ENCODE data around the gene KANK3. TPM values are rescaled to one million over a fixed set of nuclear protein-coding genes. Genes with fewer than 3 reads are reported as not detected.
A peak's percentile ranks its signal among the peaks of the same experiment; 100 is the strongest.
"Not testable (repeated sequence)": the region's sequence is repeated elsewhere in the genome, so short reads cannot be mapped to it uniquely, and the experiment has no call there.

The KANK3 gene
- total RNA-seq (2014; rRNA removed; shearing (Covaris generic)): not detected in 2 replicates

- Histone ChIP-seq H3K36me3 (no peaks in the 10 kb centered on the region), H3K4me1 (replicated peaks) (peaks cover 5% of the 10 kb centered on the region), H3K9me3 (replicated peaks) (no peaks in the 10 kb centered on the region), H3K27ac (no peak within 1 kb of the TSS), H3K4me3 (peak within 1 kb of the TSS; percentile 31), H3K27me3 (replicated peaks) (peaks cover 11% of the 10 kb centered on the region)
- peak; percentile 69 to 99 for DNase-seq (ENCODE audit: low read depth in 1 of 2, low spot score in 2 of 2)
Measured at GRCh38 chr19:8342684-8343482, at the start of gene KANK3. Gene KANK3, minus strand, starts transcription at chr19:8343262. Its CDS starts 5,434 bp downstream, at chr19:8337828.

GRCh38 chr19:8392017-8392591, 49.0 kb upstream of the KANK3 start:
- Histone ChIP-seq H3K4me3 (no peak overlapping the region), H3K36me3 (peaks cover 21% of the 10 kb centered on the region), H3K27ac (no peak overlapping the region), H3K4me1 (replicated peaks) (peaks cover 29% of the 10 kb centered on the region), H3K27me3 (replicated peaks) (no peaks in the 10 kb centered on the region), H3K9me3 (replicated peaks) (0 out of 2 replicates have a peak, but pooled peaks cover 2% of the 10 kb centered on the region)
- no peak for DNase-seq (ENCODE audit: low read depth in 1 of 2, low spot score in 2 of 2)

- no peak for DNase-seq (ENCODE audit: low read depth in 1 of 2, low spot score in 2 of 2)
- no peak overlapping the region for H3K27ac ChIP-seq
- H3K4me3 ChIP-seq: peak overlapping the region; percentile 15
- H3K4me1 ChIP-seq (replicated peaks): peaks cover 26% of the 10 kb centered on the region
- no peaks in the 10 kb centered on the region for H3K27me3 ChIP-seq (replicated peaks)
- H3K36me3 ChIP-seq: peaks cover 17% of the 10 kb centered on the region
- H3K9me3 ChIP-seq (replicated peaks): no peaks in the 10 kb centered on the region
Measured at GRCh38 chr19:8391198-8392016, 48.3 kb upstream of the KANK3 start.

DNA sequence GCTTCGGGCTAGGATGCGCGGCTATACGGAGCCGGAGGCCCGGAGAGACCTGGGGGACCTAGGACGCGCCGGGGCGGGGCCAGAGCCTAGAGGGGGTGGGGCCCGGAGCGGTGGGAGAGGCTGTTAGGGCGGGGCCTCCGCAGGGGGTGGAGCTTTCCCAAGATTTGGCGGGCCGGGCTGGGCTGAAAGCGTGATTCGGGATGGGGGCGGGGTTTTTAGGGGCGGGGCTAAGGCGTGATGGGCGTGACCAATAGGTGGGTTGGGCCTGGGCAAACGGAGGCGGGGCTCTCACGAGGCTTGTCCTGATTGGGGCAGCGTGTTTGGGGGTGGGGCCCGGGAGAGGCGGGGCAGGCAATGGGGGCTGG, 47.5 kb upstream of the KANK3 start:
- peaks cover 24% of the 10 kb centered on the region for H3K4me1 ChIP-seq (replicated peaks)
- no peaks in the 10 kb centered on the region for H3K27me3 ChIP-seq (replicated peaks)
- peaks cover 15% of the 10 kb centered on the region for H3K36me3 ChIP-seq
- peak; percentile 70 to 96 for DNase-seq (ENCODE audit: low read depth in 1 of 2, low spot score in 2 of 2)
- H3K9me3 ChIP-seq (replicated peaks): no peaks in the 10 kb centered on the region
- H3K4me3 ChIP-seq: peak overlapping the region; percentile 94
- peak overlapping the region; percentile 100 for H3K27ac ChIP-seq

DNA sequence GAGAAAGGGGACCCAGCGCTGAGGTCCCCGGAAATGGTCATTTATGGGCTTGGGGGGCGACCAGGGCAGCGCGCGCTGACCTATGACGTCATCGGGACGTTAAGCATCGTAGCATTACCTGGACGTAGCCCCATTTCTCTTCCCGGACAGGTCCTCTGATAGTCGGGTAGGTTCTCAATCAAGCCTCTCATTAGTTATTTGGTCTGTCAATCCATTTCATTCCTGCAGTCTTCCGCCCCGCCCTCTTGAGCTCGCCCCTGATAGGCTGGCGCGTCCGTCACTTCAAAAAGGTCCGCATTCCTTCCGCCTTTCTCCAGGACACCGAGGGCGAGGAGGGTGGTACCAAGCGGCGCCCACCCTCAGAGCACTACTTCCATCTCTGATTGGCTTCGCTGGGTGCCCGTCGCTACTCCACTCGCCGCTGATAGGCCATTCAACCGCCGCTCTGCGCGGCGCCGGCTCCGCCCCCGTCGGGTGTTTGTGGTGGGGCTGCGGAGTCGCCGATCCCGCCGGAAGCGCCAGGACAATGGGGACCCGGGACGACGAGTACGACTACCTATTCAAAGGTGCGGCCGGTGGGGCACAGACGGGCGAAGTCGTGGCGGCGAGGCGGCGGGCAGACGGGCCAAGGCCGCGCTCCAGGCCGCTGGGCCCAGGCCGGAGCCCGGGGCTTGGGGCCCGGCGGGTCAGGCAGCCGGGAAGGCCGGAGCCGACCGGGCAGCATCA, 47.0 kb upstream of the KANK3 start, which contains the start of gene RAB11B:
Gene RAB11B, plus strand, starts transcription at position 470 of the 726 bp plus-strand sequence. Its CDS starts 57 bp downstream, at position 527.
- Histone ChIP-seq H3K27ac (peak within 1 kb of the TSS; percentile 100), H3K4me1 (replicated peaks) (peaks cover 18% of the 10 kb centered on the region), H3K36me3 (peaks cover 11% of the 10 kb centered on the region), H3K4me3 (peak within 1 kb of the TSS; percentile 94), H3K9me3 (replicated peaks) (no peaks in the 10 kb centered on the region), H3K27me3 (replicated peaks) (no peaks in the 10 kb centered on the region)
- peak; percentile 99 to 100 for DNase-seq (ENCODE audit: low read depth in 1 of 2, low spot score in 2 of 2)

GRCh38 chr19:8388612-8388958, 45.5 kb upstream of the KANK3 start:
- peaks cover 7% of the 10 kb centered on the region for H3K4me1 ChIP-seq (replicated peaks)
- H3K36me3 ChIP-seq: peaks cover 7% of the 10 kb centered on the region
- H3K27me3 ChIP-seq (replicated peaks): no peaks in the 10 kb centered on the region
- no peaks in the 10 kb centered on the region for H3K9me3 ChIP-seq (replicated peaks)
- H3K27ac ChIP-seq: no peak overlapping the region
- no peak overlapping the region for H3K4me3 ChIP-seq
- DNase-seq (ENCODE audit: low read depth in 1 of 2, low spot score in 2 of 2): no peak

- no peaks in the 10 kb centered on the region for H3K27me3 ChIP-seq (replicated peaks)
- H3K36me3 ChIP-seq: peaks cover 7% of the 10 kb centered on the region
- H3K4me1 ChIP-seq (replicated peaks): peaks cover 7% of the 10 kb centered on the region
- no peak overlapping the region for H3K27ac ChIP-seq
- H3K4me3 ChIP-seq: no peak overlapping the region
- DNase-seq (ENCODE audit: low read depth in 1 of 2, low spot score in 2 of 2): no peak
- H3K9me3 ChIP-seq (replicated peaks): no peaks in the 10 kb centered on the region
Measured at GRCh38 chr19:8387688-8388611, 44.9 kb upstream of the KANK3 start.

DNA sequence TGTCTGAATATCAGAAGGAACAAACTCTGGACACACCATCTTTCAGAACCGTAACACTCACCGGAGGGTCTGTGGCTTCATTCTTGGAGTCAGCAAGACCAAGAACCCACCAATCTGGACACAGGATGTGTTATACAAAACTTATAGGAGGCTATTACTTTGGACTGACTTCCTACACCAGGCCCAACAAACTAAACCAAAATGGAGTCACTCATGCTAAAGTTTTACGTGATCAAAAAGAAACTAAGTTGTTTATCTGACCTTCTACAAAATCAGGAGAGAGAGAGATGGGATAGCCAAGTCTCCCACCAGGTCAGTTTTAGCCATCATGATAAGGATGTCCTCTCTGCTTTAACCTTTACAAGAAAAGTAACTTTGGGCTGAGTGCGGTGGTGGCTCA, 43.9 kb upstream of the KANK3 start:
- Histone ChIP-seq H3K36me3 (peaks cover 7% of the 10 kb centered on the region), H3K27ac (no peak overlapping the region), H3K4me3 (no peak overlapping the region), H3K4me1 (replicated peaks) (peaks cover 7% of the 10 kb centered on the region), H3K27me3 (replicated peaks) (no peaks in the 10 kb centered on the region), H3K9me3 (replicated peaks) (no peaks in the 10 kb centered on the region)
- DNase-seq (ENCODE audit: low read depth in 1 of 2, low spot score in 2 of 2): no peak

DNA sequence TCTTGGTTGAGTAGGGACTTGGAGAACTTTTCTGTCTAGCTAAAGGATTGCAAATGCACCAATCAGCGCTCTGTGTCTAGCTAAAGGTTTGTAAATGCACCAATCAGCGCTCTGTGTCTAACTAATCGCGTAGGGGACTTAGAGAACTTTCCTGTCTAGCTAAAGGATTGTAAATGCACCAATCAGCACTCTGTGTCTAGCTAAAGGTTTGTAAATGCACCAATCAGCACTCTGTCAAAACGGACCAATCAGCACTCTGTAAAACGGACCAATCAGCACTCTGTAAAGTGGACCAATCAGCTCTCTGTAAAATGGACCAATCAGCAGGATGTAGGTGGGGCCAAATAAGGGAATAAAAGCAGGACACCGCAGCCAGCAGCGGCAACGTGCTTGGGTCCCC, 43.4 kb upstream of the KANK3 start:
- H3K9me3 ChIP-seq (replicated peaks); H3K27ac ChIP-seq; H3K36me3 ChIP-seq; DNase-seq (ENCODE audit: low read depth in 1 of 2, low spot score in 2 of 2); H3K27me3 ChIP-seq (replicated peaks); H3K4me1 ChIP-seq (replicated peaks); H3K4me3 ChIP-seq: not testable (repeated sequence)

GRCh38 chr19:8385566-8385965, 42.5 kb upstream of the KANK3 start:
- H3K9me3 ChIP-seq (replicated peaks); H3K36me3 ChIP-seq; H3K27ac ChIP-seq; H3K4me3 ChIP-seq; H3K27me3 ChIP-seq (replicated peaks); DNase-seq (ENCODE audit: low read depth in 1 of 2, low spot score in 2 of 2); H3K4me1 ChIP-seq (replicated peaks): not testable (repeated sequence)

DNA sequence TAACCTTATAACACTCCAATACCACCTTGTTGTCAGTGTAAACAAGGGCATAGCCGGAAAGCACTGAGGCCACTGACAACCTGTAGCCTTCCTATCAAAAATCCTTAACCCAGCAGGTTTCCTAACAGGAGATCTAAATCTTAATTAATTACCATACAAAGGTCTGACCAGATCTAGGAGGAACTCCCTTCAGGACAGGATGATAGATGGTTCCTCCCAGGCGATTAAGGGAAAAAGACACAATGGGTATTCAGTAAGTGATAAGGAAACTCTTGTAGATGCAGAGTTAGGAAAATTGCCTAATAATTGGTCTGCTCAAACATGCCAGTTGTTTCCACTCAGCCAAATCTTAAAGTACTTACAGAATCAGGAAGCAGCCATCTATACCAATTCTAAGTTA, 42.0 kb upstream of the KANK3 start:
- not testable (repeated sequence) for H3K4me3 ChIP-seq; H3K36me3 ChIP-seq; H3K4me1 ChIP-seq (replicated peaks); DNase-seq (ENCODE audit: low read depth in 1 of 2, low spot score in 2 of 2); H3K9me3 ChIP-seq (replicated peaks); H3K27ac ChIP-seq; H3K27me3 ChIP-seq (replicated peaks)

DNA sequence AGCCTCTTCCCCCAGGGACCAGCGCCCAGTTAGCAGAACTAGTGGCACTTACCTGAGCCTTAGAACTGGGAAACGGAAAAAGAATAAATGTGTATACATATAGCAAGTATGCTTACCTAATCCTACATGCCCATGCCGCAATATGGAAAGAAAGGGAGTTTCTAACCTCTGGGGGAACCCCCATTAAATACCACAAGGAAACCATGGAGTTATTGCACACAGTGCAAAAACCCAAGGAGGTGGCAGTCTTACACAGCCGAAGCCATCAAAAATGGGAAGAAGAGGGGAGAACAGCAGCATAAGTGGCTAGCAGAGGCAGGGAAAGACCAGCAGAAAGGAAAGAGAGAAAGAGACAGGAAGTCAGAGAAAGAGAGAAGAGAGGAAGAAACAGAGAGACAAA, 41.5 kb upstream of the KANK3 start:
- not testable (repeated sequence) for H3K36me3 ChIP-seq; H3K27ac ChIP-seq; DNase-seq (ENCODE audit: low read depth in 1 of 2, low spot score in 2 of 2); H3K4me3 ChIP-seq; H3K9me3 ChIP-seq (replicated peaks); H3K27me3 ChIP-seq (replicated peaks); H3K4me1 ChIP-seq (replicated peaks)

Measured in SJSA1 (cell line).